WI38 (cell line): ENCODE measurements around the gene SMIM35.

Experiments used
- H3K4me3 ChIP-seq: 2 replicates; pipeline ENCODE4 v1.5.1; 2011; ENCODE audit warnings: low read depth, mild to moderate bottlenecking, control low read depth, low read length
- TF ChIP-seq, protein P1 (sequence below): IDR thresholded peaks from 2 replicates; pipeline ENCODE4 v1.5.1; 2012; ENCODE audit warnings: low read depth, mild to moderate bottlenecking, control low read depth, low read length

The SMIM35 gene

DNA sequence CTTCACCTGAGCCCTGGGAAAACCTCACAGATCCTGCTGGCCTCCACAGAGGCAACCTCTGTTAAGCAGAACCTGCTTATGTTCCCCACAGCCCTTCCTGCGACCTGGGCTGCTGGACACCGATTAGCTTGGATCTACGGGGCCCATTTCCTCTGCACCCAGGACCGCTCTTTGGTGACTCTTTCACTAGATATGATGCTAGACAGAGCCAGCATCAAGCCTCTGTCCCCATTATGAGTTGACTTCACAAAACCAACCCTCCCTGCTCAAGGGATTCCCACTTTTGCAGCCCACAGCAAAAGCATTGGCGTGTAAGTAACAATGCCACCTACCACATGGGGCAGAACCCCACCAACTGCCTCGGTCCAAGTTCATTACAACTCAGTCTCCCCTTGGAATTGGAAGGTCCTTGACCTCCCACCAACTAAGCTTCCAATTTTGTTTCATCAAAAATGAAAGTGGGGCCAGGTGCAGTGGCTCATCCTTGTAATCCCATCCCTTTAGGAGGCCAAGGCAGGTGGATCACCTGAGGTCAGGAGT, 25.1 kb downstream of the SMIM35 start:
- TF ChIP-seq, protein P1, sequence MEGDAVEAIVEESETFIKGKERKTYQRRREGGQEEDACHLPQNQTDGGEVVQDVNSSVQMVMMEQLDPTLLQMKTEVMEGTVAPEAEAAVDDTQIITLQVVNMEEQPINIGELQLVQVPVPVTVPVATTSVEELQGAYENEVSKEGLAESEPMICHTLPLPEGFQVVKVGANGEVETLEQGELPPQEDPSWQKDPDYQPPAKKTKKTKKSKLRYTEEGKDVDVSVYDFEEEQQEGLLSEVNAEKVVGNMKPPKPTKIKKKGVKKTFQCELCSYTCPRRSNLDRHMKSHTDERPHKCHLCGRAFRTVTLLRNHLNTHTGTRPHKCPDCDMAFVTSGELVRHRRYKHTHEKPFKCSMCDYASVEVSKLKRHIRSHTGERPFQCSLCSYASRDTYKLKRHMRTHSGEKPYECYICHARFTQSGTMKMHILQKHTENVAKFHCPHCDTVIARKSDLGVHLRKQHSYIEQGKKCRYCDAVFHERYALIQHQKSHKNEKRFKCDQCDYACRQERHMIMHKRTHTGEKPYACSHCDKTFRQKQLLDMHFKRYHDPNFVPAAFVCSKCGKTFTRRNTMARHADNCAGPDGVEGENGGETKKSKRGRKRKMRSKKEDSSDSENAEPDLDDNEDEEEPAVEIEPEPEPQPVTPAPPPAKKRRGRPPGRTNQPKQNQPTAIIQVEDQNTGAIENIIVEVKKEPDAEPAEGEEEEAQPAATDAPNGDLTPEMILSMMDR: no peak
- no peak overlapping the region for H3K4me3 ChIP-seq

DNA sequence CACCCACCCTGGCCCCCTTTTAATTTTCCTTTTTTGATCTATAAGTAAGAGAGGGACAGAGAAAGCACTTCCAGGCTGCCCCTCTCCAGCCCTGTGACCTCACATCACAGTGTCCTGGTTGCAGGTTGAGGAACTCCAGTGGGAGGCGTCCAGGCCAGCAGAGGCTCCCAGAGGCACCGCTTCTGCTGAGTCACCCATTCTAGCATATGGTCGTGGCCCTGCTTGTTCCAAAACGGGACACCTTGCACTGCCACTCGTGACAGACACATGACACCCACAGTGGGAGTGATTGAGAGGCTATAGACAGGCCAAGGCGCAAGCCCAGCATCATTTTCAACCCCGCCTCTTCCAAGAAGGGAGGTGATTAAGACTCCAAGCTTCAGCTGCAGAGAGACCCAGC, 25.9 kb downstream of the SMIM35 start:
- no peak overlapping the region for H3K4me3 ChIP-seq
- TF ChIP-seq, protein P1: no peak

DNA sequence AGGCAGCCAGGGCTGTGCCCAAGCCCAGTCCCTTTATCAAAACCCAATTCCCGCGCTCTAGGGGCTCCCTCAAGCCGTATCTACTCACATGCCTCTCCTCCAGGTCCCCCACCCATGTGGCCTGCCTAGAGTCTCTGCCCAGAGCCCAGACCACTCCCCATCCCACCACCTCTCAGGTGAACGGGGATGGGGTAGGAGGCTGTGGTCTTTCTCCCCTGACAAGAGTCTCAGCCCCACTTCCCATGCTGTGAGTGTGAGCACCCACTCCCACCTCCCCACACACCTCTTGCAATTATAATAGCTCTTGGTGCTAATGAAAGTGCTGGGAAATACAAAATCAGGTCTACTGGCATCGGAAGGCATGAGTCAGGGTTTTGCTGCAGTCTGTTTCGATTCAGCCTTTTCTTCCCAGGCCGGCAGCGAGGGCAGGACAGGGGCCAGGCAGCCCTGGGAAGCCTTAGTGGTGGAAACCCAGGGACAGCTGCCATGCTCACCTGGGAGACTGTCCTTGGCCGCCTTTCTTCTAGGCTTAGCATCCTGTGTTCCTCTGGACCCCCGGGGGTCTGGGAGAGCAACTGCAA, 26.6 kb downstream of the SMIM35 start:
- no peak overlapping the region for H3K4me3 ChIP-seq
- TF ChIP-seq, protein P1: no peak

DNA sequence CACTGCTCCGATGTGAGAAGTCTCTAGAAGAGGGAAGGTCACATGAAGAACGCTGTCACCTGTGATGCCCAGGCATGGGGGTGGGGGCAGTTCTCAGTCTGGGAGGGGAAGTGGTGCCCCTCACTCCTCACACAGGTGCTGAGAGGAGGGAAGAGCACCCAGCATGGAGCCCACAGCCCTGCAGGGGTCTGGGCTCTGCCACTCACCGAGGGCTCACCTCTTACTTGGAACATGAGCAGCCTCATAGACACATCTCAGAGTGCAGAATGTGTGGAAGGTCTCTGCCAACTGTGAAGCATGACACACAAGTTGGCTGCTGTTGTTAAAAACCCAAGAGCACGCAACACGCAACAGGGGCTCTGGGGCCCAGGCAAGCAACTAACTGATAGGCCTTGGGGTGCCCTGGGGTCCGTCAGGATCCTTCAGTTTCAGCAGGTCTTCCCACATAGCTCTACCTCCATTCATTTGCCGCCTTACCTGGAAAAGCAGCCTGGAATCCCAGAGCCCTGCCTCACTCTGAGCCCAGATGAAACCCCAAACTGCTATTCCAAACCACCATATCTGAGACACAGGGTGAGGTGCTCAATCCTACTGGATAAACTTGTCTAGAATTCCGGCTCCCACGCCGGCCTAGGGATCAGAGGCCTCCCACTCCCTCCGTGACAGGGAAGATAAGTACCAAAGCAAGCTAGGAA, 27.4 kb downstream of the SMIM35 start:
- no peak overlapping the region for H3K4me3 ChIP-seq
- TF ChIP-seq, protein P1: no peak

DNA sequence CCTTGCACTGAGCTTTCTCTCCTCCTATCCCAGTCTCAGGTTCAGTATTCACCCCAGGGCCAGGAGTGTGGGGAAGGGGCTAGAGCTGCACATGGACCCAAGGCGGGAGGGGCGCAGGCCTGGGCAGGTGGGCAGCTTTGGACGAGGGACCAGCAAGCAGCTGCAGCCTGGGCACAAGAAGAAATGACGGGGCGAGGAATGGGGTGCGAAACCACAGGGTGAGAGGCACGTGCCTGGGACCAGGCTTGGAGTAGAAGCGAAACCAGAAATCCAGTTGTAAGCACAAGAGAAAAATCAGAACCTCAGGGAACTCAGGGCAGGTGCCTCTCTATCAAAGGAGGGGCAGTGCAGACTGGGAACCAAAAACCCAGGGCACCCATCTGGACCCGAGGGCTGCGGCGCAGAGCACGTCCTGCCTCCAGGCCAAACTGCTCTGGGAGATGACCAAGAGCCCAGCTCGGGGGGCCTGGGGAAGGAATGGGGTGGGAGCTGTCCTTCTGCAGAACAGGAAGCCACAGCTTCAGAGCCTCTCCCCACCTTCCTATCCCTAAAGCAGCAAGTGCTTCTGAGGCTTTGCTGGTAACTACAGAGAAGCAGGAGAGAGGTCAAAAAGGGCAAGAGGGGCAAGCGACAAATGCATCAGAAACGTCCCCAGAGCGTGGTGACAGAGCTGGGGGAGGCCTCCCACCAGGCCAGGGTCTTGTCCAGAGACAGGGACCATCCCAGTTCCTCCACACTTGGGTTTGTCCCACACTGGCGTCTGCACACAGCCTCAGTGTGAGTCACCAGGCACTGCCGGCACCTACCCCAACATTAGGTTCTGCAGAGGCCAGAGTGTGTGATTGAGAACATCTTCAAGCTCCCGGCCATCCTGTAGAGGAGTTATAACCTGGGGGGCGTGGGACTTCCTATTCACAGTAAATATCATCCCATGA, 28.2 kb downstream of the SMIM35 start:
- H3K4me3 ChIP-seq: no peak overlapping the region
- TF ChIP-seq, protein P1: no peak

DNA sequence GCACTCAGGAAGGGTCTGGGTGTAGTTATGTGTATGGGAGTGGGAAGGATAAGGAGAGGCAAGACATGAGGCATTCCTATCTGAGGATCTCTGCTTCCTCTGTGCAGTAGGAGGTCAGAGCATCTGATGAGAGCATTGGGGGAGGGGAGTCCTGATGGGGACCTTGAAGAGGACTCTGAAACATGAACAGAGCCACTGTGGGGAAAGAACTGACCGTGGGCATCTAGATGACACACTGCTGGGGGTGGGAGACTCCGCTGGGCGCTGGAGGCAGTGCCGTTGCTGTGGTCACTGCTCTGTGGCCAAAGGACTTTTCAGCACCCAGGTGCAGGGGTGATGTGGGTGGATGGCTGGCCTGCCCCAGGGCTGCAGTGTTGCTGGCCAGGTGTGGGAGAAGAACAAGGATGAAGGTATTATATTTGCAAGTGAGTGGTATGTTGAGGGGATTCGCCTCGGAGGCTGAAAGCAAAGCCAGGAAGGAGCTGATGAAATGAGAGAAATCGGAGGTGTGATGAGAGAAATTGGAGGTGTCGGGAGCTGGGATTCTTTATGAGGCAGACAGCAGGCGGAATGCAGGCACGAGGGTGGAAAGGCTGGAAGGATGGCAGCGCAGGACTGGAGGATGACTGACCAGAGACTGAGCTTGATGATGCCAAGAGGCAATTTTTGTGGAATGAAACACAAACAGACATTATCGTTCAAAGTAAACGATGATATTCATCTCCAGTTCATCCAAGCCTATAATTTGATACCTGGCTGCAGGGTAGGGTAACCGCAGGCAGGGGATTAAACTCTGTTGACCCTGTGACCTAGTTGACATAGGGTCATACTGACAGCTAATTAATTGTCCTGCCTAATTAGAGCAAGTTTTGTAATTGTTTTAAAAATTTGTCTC, 29.3 kb downstream of the SMIM35 start:
- TF ChIP-seq, protein P1: no peak

More for the DNA sequence above, 29.3 kb downstream of the SMIM35 start:
- no peak overlapping the region for H3K4me3 ChIP-seq
